Central memory CD4-positive, alpha-beta T cell (primary cell): ENCODE data around the gene POLDIP3.
A peak's percentile ranks its signal among the peaks of the same experiment; 100 is the strongest.

ENCODE experiments used
- DNase-seq: peaks from one replicate; pipeline ENCODE4 v3.0.0; 2022

Gene POLDIP3

GRCh38 chr22:42641801-42642413 is 27.2 kb upstream of the POLDIP3 start:
- no peak for DNase-seq

- no peak for DNase-seq
Observed at GRCh38 chr22:42639541-42640241, 25.0 kb upstream of the POLDIP3 start.

- DNase-seq = no peak
Observed at GRCh38 chr22:42637555-42637954, 22.9 kb upstream of the POLDIP3 start.

- DNase-seq = no peak
Observed at GRCh38 chr22:42636506-42636905, 21.8 kb upstream of the POLDIP3 start.

- no peak for DNase-seq
Observed at GRCh38 chr22:42635531-42635930, 20.8 kb upstream of the POLDIP3 start.

GRCh38 chr22:42633013-42633412 is 18.3 kb upstream of the POLDIP3 start:
- no peak for DNase-seq

- no peak for DNase-seq
Observed at GRCh38 chr22:42632096-42632495, 17.4 kb upstream of the POLDIP3 start.

- no peak for DNase-seq
Observed at GRCh38 chr22:42630901-42631602, 16.4 kb upstream of the POLDIP3 start.

GRCh38 chr22:42630211-42630610 is 15.5 kb upstream of the POLDIP3 start:
- no peak for DNase-seq

GRCh38 chr22:42627981-42628380 is 13.3 kb upstream of the POLDIP3 start:
- DNase-seq = no peak

- DNase-seq = no peak
Observed at GRCh38 chr22:42626951-42627625, 12.4 kb upstream of the POLDIP3 start.

- no peak for DNase-seq
Observed at GRCh38 chr22:42626431-42626830, 11.7 kb upstream of the POLDIP3 start.

GRCh38 chr22:42625416-42625815 is 10.7 kb upstream of the POLDIP3 start:
- no peak for DNase-seq

- no peak for DNase-seq
Observed at GRCh38 chr22:42624551-42625106, 9.9 kb upstream of the POLDIP3 start.

GRCh38 chr22:42623756-42624441 is 9.2 kb upstream of the POLDIP3 start:
- no peak for DNase-seq

- no peak for DNase-seq
Observed at GRCh38 chr22:42623301-42623751, 8.6 kb upstream of the POLDIP3 start.

- DNase-seq = no peak
Observed at GRCh38 chr22:42622061-42622710, 7.5 kb upstream of the POLDIP3 start.

GRCh38 chr22:42621505-42622002 is 6.9 kb upstream of the POLDIP3 start:
- peak; percentile 39 for DNase-seq

GRCh38 chr22:42620084-42620483 is 5.4 kb upstream of the POLDIP3 start:
- DNase-seq = no peak

- DNase-seq = no peak
Observed at GRCh38 chr22:42619261-42620063, 4.8 kb upstream of the POLDIP3 start.
